Measurements from ENCODE around the gene TRPM5. TPM values are rescaled to one million over a fixed set of nuclear protein-coding genes. Genes with fewer than 3 reads are reported as not detected.
A peak's percentile ranks its signal among the peaks of the same experiment; 100 is the strongest.

Gene TRPM5
- total RNA-seq, 6 experiments from 2014 or later: not detected

- Mint-ChIP-seq H3K27ac (no peak overlapping the region), H3K4me3 (no peak overlapping the region), H3K36me3 (ENCODE audit: low read depth) (no peaks in the 10 kb centered on the region), H3K9me3 (no peaks in the 10 kb centered on the region), H3K4me1 (ENCODE audit: low read depth) (no peaks in the 10 kb centered on the region), H3K27me3 (ENCODE audit: insufficient read depth) (peaks cover 9% of the 10 kb centered on the region)
- TF ChIP-seq CTCF (IDR thresholded peaks at IDR 0.05): no peak
- no peak for DNase-seq
Observed at GRCh38 chr11:2421226-2421994, 22.9 kb downstream of the TRPM5 start.

DNA sequence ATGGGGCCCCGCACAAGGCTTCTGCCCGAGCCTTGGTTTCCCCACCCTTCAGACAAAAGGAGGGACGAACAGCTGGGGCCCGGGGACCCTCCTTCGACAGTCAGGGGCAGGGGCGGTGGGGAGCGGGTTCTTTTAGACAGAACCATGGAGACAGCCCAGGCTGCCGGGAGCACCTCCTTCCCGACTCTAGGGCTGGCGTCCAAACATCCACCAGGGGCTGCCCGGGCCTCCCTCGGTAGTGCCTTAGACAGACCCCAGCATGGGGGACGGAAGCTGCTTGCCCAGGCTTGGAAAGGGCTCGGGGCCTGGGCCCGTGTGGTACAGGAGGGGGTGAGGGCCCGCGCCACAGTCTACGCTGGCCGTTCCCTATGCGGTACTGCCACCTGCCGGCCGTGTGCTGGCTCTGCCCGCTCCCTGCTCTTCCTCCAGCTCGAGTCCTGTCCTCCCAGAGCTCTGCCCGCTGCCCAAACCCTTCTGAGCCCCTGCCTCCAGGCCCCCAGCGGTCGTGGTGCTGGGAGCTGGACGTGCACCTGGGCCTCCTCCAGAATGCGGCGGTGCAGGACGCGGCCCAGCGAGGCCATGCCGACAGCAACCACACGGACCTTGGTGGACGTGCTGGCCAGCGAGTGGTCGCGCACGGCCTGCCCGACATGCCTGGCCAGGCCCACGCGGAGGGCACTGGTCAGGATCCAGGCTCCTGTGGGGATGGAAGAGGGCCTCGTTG is 23.6 kb downstream of the TRPM5 start:
- no peak overlapping the region for H3K27ac Mint-ChIP-seq
- TF ChIP-seq CTCF (IDR thresholded peaks at IDR 0.05): peak; percentile 95
- peaks cover 9% of the 10 kb centered on the region; the same call in 1 of the 2 replicates for H3K27me3 Mint-ChIP-seq (ENCODE audit: insufficient read depth)
- no peaks in the 10 kb centered on the region for H3K9me3 Mint-ChIP-seq
- peak; percentile 22 for DNase-seq
- no peaks in the 10 kb centered on the region for H3K4me1 Mint-ChIP-seq (ENCODE audit: low read depth)
- H3K36me3 Mint-ChIP-seq (ENCODE audit: low read depth): no peaks in the 10 kb centered on the region
- no peak overlapping the region for H3K4me3 Mint-ChIP-seq

GRCh38 chr11:2419638-2420501 is 24.4 kb downstream of the TRPM5 start:
- no peaks in the 10 kb centered on the region for H3K36me3 Mint-ChIP-seq (ENCODE audit: low read depth)
- 0 out of 2 replicates have a peak overlapping the region, but pooled peaks have one; percentile 32 for H3K4me3 Mint-ChIP-seq
- no peaks in the 10 kb centered on the region for H3K9me3 Mint-ChIP-seq
- peaks cover 7% of the 10 kb centered on the region; the same call in 1 of the 2 replicates for H3K27me3 Mint-ChIP-seq (ENCODE audit: insufficient read depth)
- H3K4me1 Mint-ChIP-seq (ENCODE audit: low read depth): no peaks in the 10 kb centered on the region
- TF ChIP-seq CTCF (IDR thresholded peaks at IDR 0.05): peak; percentile 91
- H3K27ac Mint-ChIP-seq: no peak overlapping the region
- DNase-seq: peak; percentile 59

- no peak for TF ChIP-seq CTCF (IDR thresholded peaks at IDR 0.05)
- peaks cover 3% of the 10 kb centered on the region; the same call in 1 of the 2 replicates for H3K27me3 Mint-ChIP-seq (ENCODE audit: insufficient read depth)
- H3K27ac Mint-ChIP-seq: no peak overlapping the region
- no peak for DNase-seq
- no peaks in the 10 kb centered on the region for H3K36me3 Mint-ChIP-seq (ENCODE audit: low read depth)
- no peaks in the 10 kb centered on the region for H3K4me1 Mint-ChIP-seq (ENCODE audit: low read depth)
- no peak overlapping the region for H3K4me3 Mint-ChIP-seq
- H3K9me3 Mint-ChIP-seq: no peaks in the 10 kb centered on the region
Observed at GRCh38 chr11:2418693-2419360, 25.5 kb downstream of the TRPM5 start.

Measured in HFFc6 (cell line).